Keratinocyte (primary cell): Measurements from ENCODE around the gene CD46.

Experiments used
- EZH2 ChIP-seq: IDR thresholded peaks from one replicate; pipeline ENCODE4 v1.6.1; 2012; ENCODE audit warnings: inconsistent platforms, mild to moderate bottlenecking, low read length, moderate library complexity
- TF ChIP-seq, protein P1 (sequence below), 3 experiments: IDR thresholded peaks in 1 of 3; conservative IDR thresholded peaks in 1 of 3; optimal IDR thresholded peaks in 1 of 3; 2 replicates in 2 of 3; 3 replicates in 1 of 3; pipeline versions ENCODE3 to v1.5.1; 2011; ENCODE audit warnings: low read length in 3 of 3, mild to moderate bottlenecking in 3 of 3, moderate library complexity in 2 of 3, control low read depth in 1 of 3, inconsistent platforms in 1 of 3; ENCODE audit not compliant: insufficient read depth in 2 of 3; ENCODE audit errors: extremely low read depth in 1 of 3

DNA sequence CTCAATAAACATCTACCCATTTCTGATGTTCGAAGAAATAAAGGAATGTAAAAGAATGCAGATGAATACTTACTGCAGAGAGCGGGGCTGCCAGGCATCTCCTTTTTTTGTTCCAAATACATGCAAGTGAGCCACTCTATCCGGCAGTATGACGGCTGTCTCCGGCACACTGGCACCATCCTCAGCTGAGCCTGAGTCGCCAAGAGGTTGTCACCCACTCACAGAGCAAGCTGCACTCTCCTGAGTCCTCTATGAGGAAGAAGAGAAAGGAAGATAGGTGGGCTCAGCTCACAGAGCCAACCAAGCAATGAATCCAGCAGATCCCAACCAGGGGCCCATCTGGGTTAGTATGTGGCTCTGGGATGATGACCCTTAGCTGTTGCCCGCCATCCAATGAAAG lies 65.3 kb downstream of the CD46 start:
- TF ChIP-seq, protein P1, sequence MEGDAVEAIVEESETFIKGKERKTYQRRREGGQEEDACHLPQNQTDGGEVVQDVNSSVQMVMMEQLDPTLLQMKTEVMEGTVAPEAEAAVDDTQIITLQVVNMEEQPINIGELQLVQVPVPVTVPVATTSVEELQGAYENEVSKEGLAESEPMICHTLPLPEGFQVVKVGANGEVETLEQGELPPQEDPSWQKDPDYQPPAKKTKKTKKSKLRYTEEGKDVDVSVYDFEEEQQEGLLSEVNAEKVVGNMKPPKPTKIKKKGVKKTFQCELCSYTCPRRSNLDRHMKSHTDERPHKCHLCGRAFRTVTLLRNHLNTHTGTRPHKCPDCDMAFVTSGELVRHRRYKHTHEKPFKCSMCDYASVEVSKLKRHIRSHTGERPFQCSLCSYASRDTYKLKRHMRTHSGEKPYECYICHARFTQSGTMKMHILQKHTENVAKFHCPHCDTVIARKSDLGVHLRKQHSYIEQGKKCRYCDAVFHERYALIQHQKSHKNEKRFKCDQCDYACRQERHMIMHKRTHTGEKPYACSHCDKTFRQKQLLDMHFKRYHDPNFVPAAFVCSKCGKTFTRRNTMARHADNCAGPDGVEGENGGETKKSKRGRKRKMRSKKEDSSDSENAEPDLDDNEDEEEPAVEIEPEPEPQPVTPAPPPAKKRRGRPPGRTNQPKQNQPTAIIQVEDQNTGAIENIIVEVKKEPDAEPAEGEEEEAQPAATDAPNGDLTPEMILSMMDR (optimal IDR thresholded peaks at IDR 0.05 in 1 of 3, IDR thresholded peaks at IDR 0.05 in 1 of 3, conservative IDR thresholded peaks at IDR 0.05 in 1 of 3; ENCODE audit: extremely low read depth in 1 of 3, insufficient read depth in 2 of 3, low read length in 3 of 3), result no peak
- no peak for TF ChIP-seq EZH2
